H1 (cell line): ENCODE results near the gene STARD8. TPM values are rescaled to one million over a fixed set of nuclear protein-coding genes. Genes with fewer than 3 reads are reported as not detected.

Source experiments
- CTCF ChIA-PET: fragments of 300-600 bp; sonication (Branson Sonifier 250); formaldehyde crosslinking; loops from one replicate; lab custom pipeline; 2021; ENCODE audit not compliant: partially characterized antibody; lab: Charles Lee
- POLR2A ChIA-PET: fragments of 300-600 bp; sonication (Branson Sonifier 250); formaldehyde crosslinking; loops from one replicate; lab custom pipeline; 2021; ENCODE audit warnings: inconsistent platforms; ENCODE audit not compliant: partially characterized antibody; lab: Charles Lee
- DNase-seq, 2 experiments: peaks; one replicate each; pipeline versions ENCODE4 v3.0.0 to v3.0.0-alpha.2; 2010 to 2022; ENCODE audit warnings: low spot score in 2 of 2, low read depth in 1 of 2, mixed read lengths in 1 of 2
- FAIRE-seq: peaks from 2 replicates; lab custom pipeline; 2011; peaks lifted over from hg19 to GRCh38; lab: Jason Lieb, UNC
- H2AFZ ChIP-seq: 2 replicates; pipeline ENCODE4 v1.8.1; 2012; ENCODE audit warnings: low read length, inconsistent platforms
- H2AK5ac ChIP-seq: 2 replicates; pipeline ENCODE4 v1.6.1; 2013; ENCODE audit warnings: low read depth, low read length
- H2BK120ac ChIP-seq: replicated peaks from 2 replicates; pipeline ENCODE3; 2013; ENCODE audit warnings: low read depth, low read length, inconsistent platforms
- H2BK12ac ChIP-seq: 2 replicates; pipeline ENCODE4 v1.6.1; 2013; ENCODE audit warnings: low read depth, low read length
- H2BK15ac ChIP-seq: 2 replicates; pipeline ENCODE4 v1.6.1; 2013; ENCODE audit warnings: low read length
- H2BK20ac ChIP-seq: 2 replicates; pipeline ENCODE4 v1.6.1; 2013; ENCODE audit warnings: low read length
- H2BK5ac ChIP-seq: 2 replicates; pipeline ENCODE4 v1.6.1; 2013; ENCODE audit warnings: low read depth, low read length
- H3K14ac ChIP-seq: 2 replicates; pipeline ENCODE4 v1.6.1; 2013; ENCODE audit warnings: inconsistent platforms; ENCODE audit not compliant: insufficient read length
- H3K18ac ChIP-seq: 2 replicates; pipeline ENCODE4 v1.6.1; 2013; ENCODE audit warnings: low read length; ENCODE audit errors: extremely low read depth
- H3K23ac ChIP-seq: 2 replicates; pipeline ENCODE4 v1.6.1; 2013; ENCODE audit warnings: inconsistent platforms; ENCODE audit not compliant: insufficient read length
- H3K23me2 ChIP-seq: 2 replicates; pipeline ENCODE4 v1.6.1; 2013; ENCODE audit warnings: low read depth, low read length
- H3K27ac ChIP-seq: 2 replicates; pipeline ENCODE4 v1.6.1; 2011; ENCODE audit warnings: low read depth, low read length, inconsistent platforms
- H3K27me3 ChIP-seq, 4 experiments: replicated peaks in 1 of 4; 1 replicate in 1 of 4; 2 replicates in 3 of 4; pipeline versions ENCODE4 v1.6.1 to v1.8.1; 2011 to 2013; ENCODE audit warnings: low read length in 3 of 4, mild to moderate bottlenecking in 3 of 4, inconsistent platforms in 2 of 4, mixed read lengths in 2 of 4, moderate library complexity in 1 of 4; ENCODE audit not compliant: control insufficient read depth in 3 of 4, insufficient read depth in 3 of 4; ENCODE audit errors: extremely low read depth in 1 of 4
- H3K36me3 ChIP-seq, 4 experiments: 2 replicates each; pipeline versions ENCODE4 v1.6.1 to v1.8.1; 2011 to 2013; ENCODE audit warnings: mild to moderate bottlenecking in 4 of 4, low read length in 3 of 4, moderate library complexity in 2 of 4, control low read depth in 1 of 4, inconsistent platforms in 1 of 4; ENCODE audit not compliant: insufficient read depth in 4 of 4, control insufficient read depth in 2 of 4
- H3K4ac ChIP-seq: replicated peaks from 2 replicates; pipeline ENCODE3; 2013; ENCODE audit warnings: low read length, low read depth, mixed read lengths, inconsistent platforms; ENCODE audit not compliant: insufficient read length
- H3K4me1 ChIP-seq, 4 experiments: replicated peaks in 1 of 4; 1 replicate in 1 of 4; 2 replicates in 3 of 4; pipeline versions ENCODE4 v1.6.1 to v1.8.1; 2011 to 2013; ENCODE audit warnings: low read length in 3 of 4, inconsistent platforms in 2 of 4, mixed read lengths in 1 of 4; ENCODE audit not compliant: insufficient read depth in 4 of 4, control insufficient read depth in 3 of 4
- H3K4me2 ChIP-seq, 2 experiments: 2 replicates each; pipeline versions ENCODE4 v1.6.1 to v1.8.1; 2011 to 2013; ENCODE audit warnings: low read depth in 2 of 2, low read length in 2 of 2, control low read depth in 1 of 2, inconsistent platforms in 1 of 2, mild to moderate bottlenecking in 1 of 2; ENCODE audit not compliant: insufficient read depth in 1 of 2
- H3K4me3 ChIP-seq, 4 experiments: fragments of 200-600, 300-600 bp in 1 of 4; sonication (generic), shearing (Covaris generic), sonication (Bioruptor Twin) in 1 of 4; 2 replicates each; pipeline versions ENCODE4 v1.5.1 to v1.8.1; 2011 to 2016; ENCODE audit warnings: low read length in 4 of 4, low read depth in 3 of 4, control low read depth in 2 of 4, inconsistent platforms in 2 of 4, mild to moderate bottlenecking in 2 of 4, mixed read lengths in 1 of 4, moderate library complexity in 1 of 4; ENCODE audit not compliant: insufficient read depth in 2 of 4; ENCODE audit errors: extremely low read depth in 1 of 4
- H3K56ac ChIP-seq: replicated peaks from 2 replicates; pipeline ENCODE3; 2013; ENCODE audit warnings: low read depth, mild to moderate bottlenecking, mixed read lengths, low read length, inconsistent platforms; ENCODE audit not compliant: insufficient read length
- H3K79me1 ChIP-seq: 2 replicates; pipeline ENCODE4 v1.6.1; 2013; ENCODE audit warnings: low read depth, low read length, control low read depth
- H3K79me2 ChIP-seq, 2 experiments: 2 replicates each; pipeline versions ENCODE4 v1.6.1 to v1.8.1; 2012 to 2013; ENCODE audit warnings: low read length in 2 of 2, mild to moderate bottlenecking in 2 of 2, inconsistent platforms in 1 of 2; ENCODE audit not compliant: insufficient read depth in 2 of 2, control insufficient read depth in 1 of 2
- H3K9ac ChIP-seq, 4 experiments: replicated peaks in 1 of 4; 1 replicate in 1 of 4; 2 replicates in 3 of 4; pipeline versions ENCODE4 v1.6.1 to v1.8.1; 2011 to 2013; ENCODE audit warnings: low read depth in 3 of 4, low read length in 3 of 4, control low read depth in 2 of 4, mild to moderate bottlenecking in 2 of 4, moderate library complexity in 2 of 4, inconsistent platforms in 1 of 4; ENCODE audit errors: extremely low read depth in 1 of 4
- H3K9me3 ChIP-seq, 2 experiments: 2 replicates each; pipeline versions ENCODE4 v1.6.1 to v1.8.1; 2012 to 2013; ENCODE audit warnings: mild to moderate bottlenecking in 2 of 2, moderate library complexity in 2 of 2, control low read depth in 1 of 2, inconsistent platforms in 1 of 2, low read depth in 1 of 2, low read length in 1 of 2, mixed read lengths in 1 of 2; ENCODE audit not compliant: insufficient read depth in 2 of 2
- H4K20me1 ChIP-seq, 2 experiments: replicated peaks in 1 of 2; 2 replicates each; pipeline versions ENCODE3 to v1.8.1; 2011 to 2013; ENCODE audit warnings: inconsistent platforms in 2 of 2, low read length in 2 of 2, mild to moderate bottlenecking in 1 of 2; ENCODE audit not compliant: insufficient read depth in 2 of 2, control insufficient read depth in 1 of 2
- H4K5ac ChIP-seq: 2 replicates; pipeline ENCODE4 v1.6.1; 2013; ENCODE audit warnings: low read length, low read depth, mixed read lengths, inconsistent platforms; ENCODE audit not compliant: insufficient read length
- H4K8ac ChIP-seq: 2 replicates; pipeline ENCODE4 v1.8.0; 2013; ENCODE audit warnings: mild to moderate bottlenecking, moderate library complexity, low read length, inconsistent platforms; ENCODE audit not compliant: insufficient read depth; ENCODE audit errors: extremely low read depth
- H4K91ac ChIP-seq: replicated peaks from 2 replicates; pipeline ENCODE3; 2013; ENCODE audit warnings: low read length, mixed read lengths, inconsistent platforms; ENCODE audit not compliant: insufficient read length
- CEBPB ChIP-seq: IDR thresholded peaks from 2 replicates; pipeline ENCODE4 v1.6.1; 2012; ENCODE audit warnings: low read depth, low read length
- CHD1 ChIP-seq: IDR thresholded peaks from 2 replicates; pipeline ENCODE4 v1.6.1; 2012; ENCODE audit warnings: low read depth, low read length, improper control_type of control experiment
- CTBP2 ChIP-seq: IDR thresholded peaks from 2 replicates; pipeline ENCODE4 v1.7.0; 2011; ENCODE audit warnings: borderline replicate concordance, mild to moderate bottlenecking, moderate library complexity, mixed read lengths, low read length; ENCODE audit not compliant: insufficient read depth, insufficient read length
- EGR1 ChIP-seq: IDR thresholded peaks from 2 replicates; pipeline ENCODE4 v1.6.1; 2011; ENCODE audit warnings: low read depth, low read length, borderline replicate concordance
- PHF8 ChIP-seq: fragments of 200-600 bp; sonication (generic); conservative IDR thresholded peaks from 2 replicates; pipeline ENCODE4 v1.7.1; 2012; ENCODE audit warnings: low read depth, mild to moderate bottlenecking, inconsistent platforms, low read length, moderate library complexity
- POLR2A ChIP-seq, 2 experiments: IDR thresholded peaks; 1 replicate in 1 of 2; 2 replicates in 1 of 2; pipeline ENCODE4 v1.6.1; 2011; ENCODE audit warnings: low read depth in 2 of 2, low read length in 2 of 2, mild to moderate bottlenecking in 2 of 2; ENCODE audit errors: control extremely low read depth in 1 of 2
- POLR2AphosphoS5 ChIP-seq: IDR thresholded peaks from 2 replicates; pipeline ENCODE4 v1.6.1; 2011; ENCODE audit warnings: low read depth, low read length
- RFX5 ChIP-seq: IDR thresholded peaks from 2 replicates; pipeline ENCODE4 v1.6.1; 2011; ENCODE audit warnings: low read depth, low read length, improper control_type of control experiment, borderline replicate concordance
- RXRA ChIP-seq: IDR thresholded peaks from 2 replicates; pipeline ENCODE4 v1.6.1; 2011; ENCODE audit warnings: low read depth, mild to moderate bottlenecking, low read length, moderate library complexity; ENCODE audit not compliant: insufficient read depth
- SIX5 ChIP-seq: IDR thresholded peaks from 2 replicates; pipeline ENCODE4 v1.6.1; 2011; ENCODE audit warnings: mild to moderate bottlenecking, low read depth, low read length
- SP2 ChIP-seq: IDR thresholded peaks from 2 replicates; pipeline ENCODE4 v1.6.1; 2012; ENCODE audit warnings: mild to moderate bottlenecking, low read length, inconsistent platforms
- TAF1 ChIP-seq: IDR thresholded peaks from 2 replicates; pipeline ENCODE4 v1.6.1; 2011; ENCODE audit warnings: mild to moderate bottlenecking, low read depth, low read length
- WGBS, 2 experiments: shearing (Covaris generic) in 1 of 2; methylation state at CpG; one replicate each; pipeline versions ENCODE4 v1.1.6 to v1.1.7; 2013 to 2015; ENCODE audit warnings: low lambda C conversion rate in 2 of 2, mixed read lengths in 2 of 2, inconsistent platforms in 1 of 2, low coverage in 1 of 2, missing lambda C conversion rate in 1 of 2; ENCODE audit not compliant: insufficient replicate concordance in 2 of 2, insufficient coverage in 1 of 2, insufficient read length in 1 of 2; ENCODE audit errors: extremely low coverage in 1 of 2, missing lambda C conversion rate in 1 of 2; 5-methylcytosine and 5-hydroxymethylcytosine counted together
- polyA plus RNA-seq, 7 experiments: library from polyadenylated mRNA; depleted of rRNA in 3 of 7; stranded (reverse) in 5 of 7; unstranded in 2 of 7; fragments of >200 nt in 5 of 7; fragments of 200-250 nt in 2 of 7; gene quantifications; 1 replicate in 5 of 7; 2 replicates in 1 of 7; 4 replicates in 1 of 7; pipeline versions ENCODE4 v1.2.1 to v1.2.3, GENCODE V29; 2011 to 2013; ENCODE audit warnings: missing spikeins in 2 of 7, mixed read lengths in 2 of 7
- total RNA-seq: library from RNA; stranded (reverse); fragmentation: NEBNext Ultra II Directional; extraction: Animal tissue kit (Norgen Biotek cat#: 25700); gene quantifications from 2 replicates; pipeline ENCODE4 v1.2.1, GENCODE V29; 2021

The STARD8 gene
- total and polyA plus RNA-seq, 2 of the 8 experiments (the other 6 are each of a cell fraction or from before 2014, with no cell fraction given), result 1.8 to 3.8 TPM

DNA sequence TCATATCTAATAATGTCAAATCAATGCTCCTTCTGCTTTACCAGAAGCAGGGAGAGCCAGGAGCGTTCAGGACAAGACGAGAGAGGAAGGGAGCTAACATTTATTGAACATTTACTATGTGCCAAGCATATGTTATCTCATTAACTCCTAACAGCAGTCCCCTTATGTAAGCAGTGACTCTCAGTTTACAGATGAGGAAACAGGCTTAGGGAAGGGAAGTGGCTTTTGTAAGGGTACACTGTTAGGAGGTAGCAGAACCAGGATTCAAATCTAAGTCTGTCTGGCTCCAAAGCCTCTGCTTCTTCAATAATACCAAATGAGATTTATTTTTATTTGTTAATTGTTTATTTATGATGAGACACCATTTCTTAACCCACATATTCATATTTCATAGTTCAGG lies 2.6 kb upstream of the STARD8 start:
- no peaks in the 10 kb centered on the region for H3K9me3 ChIP-seq
- no peak overlapping the region for H3K18ac ChIP-seq
- no peak overlapping the region for H2BK120ac ChIP-seq
- no peak overlapping the region for H3K4me3 ChIP-seq
- H2AFZ ChIP-seq, result no peak overlapping the region
- no peak overlapping the region for H4K5ac ChIP-seq
- no peaks in the 10 kb centered on the region for H3K79me1 ChIP-seq
- no peak overlapping the region for H3K4ac ChIP-seq
- no peak overlapping the region for H2BK12ac ChIP-seq
- no peak overlapping the region for H2BK15ac ChIP-seq
- H3K4me1 ChIP-seq, result peaks cover 0 to 2% (median 0%) of the 10 kb centered on the region in 4 experiments; a peak in 3 of 7 replicates
- H3K9ac ChIP-seq, result no peak overlapping the region
- H3K56ac ChIP-seq, result no peak overlapping the region
- H3K14ac ChIP-seq, result no peak overlapping the region
- no peak overlapping the region for H2BK5ac ChIP-seq
- no peak for TF ChIP-seq CTBP2
- TF ChIP-seq RXRA, result no peak
- no peak for TF ChIP-seq RFX5
- TF ChIP-seq CHD1, result no peak
- TF ChIP-seq CEBPB, result no peak
- TF ChIP-seq PHF8, result no peak
- TF ChIP-seq SP2, result no peak
- TF ChIP-seq TAF1, result no peak
- no peak for TF ChIP-seq SIX5
- no peak for TF ChIP-seq POLR2AphosphoS5
- no peak for TF ChIP-seq POLR2A (IDR thresholded peaks at IDR 0.05; ENCODE audit: control extremely low read depth in 1 of 2, low read depth in 2 of 2, low read length in 2 of 2)
- TF ChIP-seq EGR1, result no peak
- H3K23ac ChIP-seq, result no peak overlapping the region
- H3K36me3 ChIP-seq, result no peaks in the 10 kb centered on the region
- H3K79me2 ChIP-seq, result no peaks in the 10 kb centered on the region
- DNase-seq, result no peak
- H4K20me1 ChIP-seq, result no peaks in the 10 kb centered on the region
- ChIA-PET CTCF (interaction anchor here (1.0 kb wide), 1 partner anchor 15 kb away, joined by 3 read pairs; no protein-coding TSS in a partner anchor), POLR2A (no interaction called here)
- H2BK20ac ChIP-seq, result no peak overlapping the region
- H3K27me3 ChIP-seq, result peaks cover 0 to 9% (median 5%) of the 10 kb centered on the region in 4 experiments; a peak in 2 of 7 replicates
- WGBS, 2 experiments, result 100% methylated on average over 2 of the region's 2 CpGs; no CpG with 5 or more reads in 1 of the 2 experiments
- H4K91ac ChIP-seq, result no peak overlapping the region
- no peak overlapping the region for H3K4me2 ChIP-seq
- no peaks in the 10 kb centered on the region for H3K23me2 ChIP-seq
- H3K27ac ChIP-seq, result no peak overlapping the region
- no peak overlapping the region for H2AK5ac ChIP-seq
- no peak for FAIRE-seq
- H4K8ac ChIP-seq, result no peak overlapping the region
